Right ventricle myocardium superior (tissue), 1 donor: ENCODE data around the gene ZNF563. TPM values are rescaled to one million over a fixed set of nuclear protein-coding genes. Genes with fewer than 3 reads are reported as not detected.
"Not testable (repeated sequence)": the region's sequence is repeated elsewhere in the genome, so short reads cannot be mapped to it uniquely, and the experiment has no call there.

ENCODE experiments used
- ATAC-seq: fragments of 200-7000 bp; cut with Tn5 transposase; one replicate; pipeline ENCODE4 v1.9.1; 2020; ENCODE audit warnings: mild to moderate bottlenecking; ENCODE audit not compliant: poor library complexity
- DNase-seq: peaks from one replicate; pipeline ENCODE4 v3.0.0-alpha.2; 2020
- intact Hi-C: fragments of 100-400 bp; cut with DNase I; formaldehyde crosslinking; loops from one replicate; pipeline ENCODE4 v1.11.2; 2022
- total RNA-seq: library from RNA; stranded (reverse); fragmentation: NEBNext Ultra II Directional; extraction: Animal tissue kit (Norgen Biotek cat#: 25700); gene quantifications from one replicate; pipeline ENCODE4 v1.2.1, GENCODE V29; 2021
- donor health status: DM: no; HTN: yes; CAD: no; lungs with severe emphysema.

ZNF563 gene
- total RNA-seq, 1 donor from 2014 or later, result 4.2 TPM

- DNase-seq (no peak), ATAC-seq (no peak)
- intact Hi-C loops, result no loop called here
Observed at GRCh38 chr19:12314553-12314952, 18.9 kb downstream of the ZNF563 start.

- not testable (repeated sequence) for DNase-seq, ATAC-seq
Observed at GRCh38 chr19:12308891-12309290, 24.5 kb downstream of the ZNF563 start.

GRCh38 chr19:12295191-12295590, 38.2 kb downstream of the ZNF563 start:
- ATAC-seq (peak; percentile 6), DNase-seq (no peak)
- intact Hi-C loops, result loop anchor here (10.0 kb wide), 1 partner anchor 70 kb away; the partner anchor contains the start of gene ZNF442

More at GRCh38 chr19:12308891-12309290, 24.5 kb downstream of the ZNF563 start:
- intact Hi-C loops, result not testable (repeated sequence)

- ATAC-seq (peak; percentile 99), DNase-seq (peak; percentile 99)
- intact Hi-C loops, result loop anchor here (10.0 kb wide), 1 partner anchor 70 kb away; the partner anchor contains the start of gene ZNF442
Observed at GRCh38 chr19:12294249-12295158, 38.9 kb downstream of the ZNF563 start, which contains the start of gene ZNF44. Gene ZNF44 (minus strand): TSS chr19:12294883. CDS start chr19:12294694, 189 bp downstream.

GRCh38 chr19:12293777-12294248, 39.6 kb downstream of the ZNF563 start:
- intact Hi-C loops, result loop anchor here (10.0 kb wide), 1 partner anchor 71 kb away; the partner anchor contains the start of gene ZNF442
- ATAC-seq (peak; percentile 68), DNase-seq (peak; percentile 77)

GRCh38 chr19:12289790-12290065, 43.7 kb downstream of the ZNF563 start:
- intact Hi-C loops, result loop anchor here (10.0 kb wide), 1 partner anchor 75 kb away; the partner anchor contains the start of gene ZNF442
- no peak for DNase-seq
- ATAC-seq, result no peak

- intact Hi-C loops, result no loop called here
- ATAC-seq (no peak), DNase-seq (no peak)
Observed at GRCh38 chr19:12287958-12288500, 45.4 kb downstream of the ZNF563 start.

- no peak for DNase-seq
- intact Hi-C loops, result no loop called here
- no peak for ATAC-seq
Observed at GRCh38 chr19:12284631-12285030, 48.8 kb downstream of the ZNF563 start.

GRCh38 chr19:12284226-12284625, 49.2 kb downstream of the ZNF563 start:
- intact Hi-C loops, result no loop called here
- ATAC-seq (no peak), DNase-seq (no peak)

GRCh38 chr19:12278713-12279112, 54.7 kb downstream of the ZNF563 start:
- intact Hi-C loops, result no loop called here
- no peak for DNase-seq
- no peak for ATAC-seq

GRCh38 chr19:12272980-12273901, 60.2 kb downstream of the ZNF563 start:
- DNase-seq (no peak), ATAC-seq (no peak)
- intact Hi-C loops, result no loop called here

- DNase-seq (no peak), ATAC-seq (no peak)
- intact Hi-C loops, result no loop called here
Observed at GRCh38 chr19:12272386-12272785, 61.0 kb downstream of the ZNF563 start.

GRCh38 chr19:12270854-12271253, 62.6 kb downstream of the ZNF563 start:
- ATAC-seq (no peak), DNase-seq (no peak)
- intact Hi-C loops, result no loop called here

Other genes starting within 250 kb of the ZNF563 start
- 0.97 TPM for gene ZNF20, start 193.3 kb downstream of the ZNF563 start, total RNA-seq
- gene ZNF625, start 176.9 kb downstream of the ZNF563 start, total RNA-seq, result 3.2 TPM
- gene ZNF136, start 170.5 kb downstream of the ZNF563 start, total RNA-seq, result 4.2 TPM
- gene ZNF44, start 38.8 kb downstream of the ZNF563 start, total RNA-seq, result 8.6 TPM
- gene ZNF442, start 32.0 kb upstream of the ZNF563 start, total RNA-seq, result 2.3 TPM
- 2.3 TPM for gene ZNF799, start 67.6 kb upstream of the ZNF563 start, total RNA-seq
- gene ZNF443, start 107.4 kb upstream of the ZNF563 start, total RNA-seq, result 1.6 TPM
- gene ZNF709, start 151.2 kb upstream of the ZNF563 start, total RNA-seq, result 1.4 TPM
- gene ZNF564, start 217.8 kb upstream of the ZNF563 start, total RNA-seq, result 9.9 TPM